Sigmoid colon (tissue), 4 donors: Measurements from ENCODE around the gene DKK2.

Experiments
- POLR2A ChIP-seq, 2 donors: fragments of 450-650 bp; IDR thresholded peaks; one replicate each; pipeline ENCODE4 v1.6.1; 2016; ENCODE audit warnings: antibody characterized with exemption in 2 of 2, mild to moderate bottlenecking in 2 of 2, moderate library complexity in 2 of 2
- POLR2AphosphoS5 ChIP-seq, 4 donors: sonication (generic); formaldehyde crosslinking; IDR thresholded peaks; one replicate each; pipeline ENCODE4 v1.6.1; 2017; ENCODE audit warnings: antibody characterized with exemption in 4 of 4

DNA sequence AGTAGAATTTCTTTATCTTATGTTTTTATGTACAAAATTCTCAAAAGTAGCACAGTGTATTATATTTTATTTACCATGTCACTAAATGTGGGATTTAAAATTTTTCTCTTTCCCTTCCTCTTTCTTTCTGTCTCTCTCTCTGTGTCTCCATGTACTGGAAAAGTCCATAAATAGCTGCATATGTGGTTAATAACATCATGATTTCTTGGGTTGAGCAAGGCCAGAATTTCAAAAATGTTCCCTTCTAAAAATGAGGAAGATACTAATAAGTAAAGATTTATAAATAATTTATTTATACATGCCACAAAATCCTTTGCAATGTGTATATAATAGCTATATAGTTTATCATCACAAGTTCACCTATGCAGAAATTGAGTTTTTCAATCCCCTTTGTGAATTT, 29.1 kb upstream of the DKK2 start:
- no peak for TF ChIP-seq POLR2AphosphoS5 (IDR thresholded peaks at IDR 0.05)
- TF ChIP-seq POLR2A (IDR thresholded peaks at IDR 0.05): no peak
